K562 (cell line): ENCODE data around the gene DDX5. TPM values are rescaled to one million over a fixed set of nuclear protein-coding genes. Genes with fewer than 3 reads are reported as not detected.

Experiments used
- ATAC-seq: fragments of 200-7000 bp; cut with Tn5 transposase; 3 replicates; pipeline ENCODE4 v1.9.1; 2020; ENCODE audit warnings: moderate library complexity
- BruUV-seq: library from RNA; stranded (reverse); fragments of 400-500 nt; replicated peaks from 2 replicates; lab custom pipeline; 2021; lab: Mats Ljungman, UMichigan
- CTCF ChIA-PET: fragments of 300-600 bp; formaldehyde crosslinking; extraction: SDS; loops from one replicate; lab custom pipeline; 2021; ENCODE audit warnings: low intra/inter-chr PET ratio; lab: Yijun Ruan, JAX
- POLR2A ChIA-PET: fragments of 300-600, 350-650 bp; sonication (Branson Sonifier 250); formaldehyde crosslinking; extraction: SDS; loops from one replicate; lab custom pipeline; 2021; ENCODE audit warnings: antibody characterized with exemption, inconsistent platforms; lab: Yijun Ruan, JAX
- DNase-seq, 4 experiments: peaks; one replicate each; pipeline versions ENCODE4 v3.0.0 to v3.0.0-alpha.2; 2011 to 2018; ENCODE audit warnings: low spot score in 3 of 4, mixed read lengths in 3 of 4; ENCODE audit errors: extremely low read depth in 1 of 4
- FAIRE-seq: peaks from 2 replicates; lab custom pipeline; 2011; peaks lifted over from hg19 to GRCh38; lab: Jason Lieb, UNC
- H2AFZ ChIP-seq: 2 replicates; pipeline ENCODE4 v1.6.0; 2011; ENCODE audit warnings: low read depth, low read length, control low read depth, inconsistent platforms
- H3K27ac ChIP-seq: fragments of 200-600 bp; 3 replicates; pipeline ENCODE4 v1.8.0; 2011; ENCODE audit warnings: low read depth, mild to moderate bottlenecking, control low read depth, inconsistent platforms, low read length, moderate library complexity, mixed read lengths; ENCODE audit errors: extremely low read depth
- H3K27me3 ChIP-seq, 2 experiments: fragments of 300-600 bp in 1 of 2; 2 replicates in 1 of 2; 3 replicates in 1 of 2; pipeline versions ENCODE4 v1.6.0 to v1.8.0; 2011; ENCODE audit warnings: inconsistent platforms in 2 of 2, low read length in 2 of 2, mild to moderate bottlenecking in 1 of 2, mixed read lengths in 1 of 2, moderate library complexity in 1 of 2; ENCODE audit not compliant: control insufficient read depth in 2 of 2, insufficient read depth in 2 of 2
- H3K36me3 ChIP-seq: fragments of 300-600 bp; 3 replicates; pipeline ENCODE4 v1.8.0; 2011; ENCODE audit warnings: mild to moderate bottlenecking, low read length, inconsistent platforms; ENCODE audit not compliant: control insufficient read depth, insufficient read depth
- H3K4me1 ChIP-seq, 2 experiments: fragments of 200-600 bp in 1 of 2; replicated peaks in 1 of 2; 2 replicates in 1 of 2; 3 replicates in 1 of 2; pipeline versions ENCODE4 v1.5.1 to v1.8.0; 2011; ENCODE audit warnings: inconsistent platforms in 2 of 2, low read length in 2 of 2, mild to moderate bottlenecking in 1 of 2, mixed read lengths in 1 of 2, moderate library complexity in 1 of 2; ENCODE audit not compliant: control insufficient read depth in 2 of 2, insufficient read depth in 2 of 2
- H3K4me2 ChIP-seq: 2 replicates; pipeline ENCODE4 v1.6.1; 2011; ENCODE audit warnings: low read length, control low read depth, inconsistent platforms, mixed read lengths; ENCODE audit not compliant: insufficient read depth
- H3K4me3 ChIP-seq: fragments of 200-600 bp; sonication (generic), shearing (Covaris generic); 2 replicates; pipeline ENCODE4 v1.5.1; 2016; ENCODE audit warnings: control low read depth, inconsistent platforms
- H3K79me2 ChIP-seq: fragments of 200-600 bp; 3 replicates; pipeline ENCODE4 v1.8.0; 2011; ENCODE audit warnings: low read length, inconsistent platforms; ENCODE audit not compliant: control insufficient read depth, insufficient read depth
- H3K9ac ChIP-seq, 2 experiments: 2 replicates each; pipeline versions ENCODE4 v1.6.0 to v1.6.1; 2011; ENCODE audit warnings: low read depth in 2 of 2, low read length in 2 of 2, control low read depth in 1 of 2, inconsistent platforms in 1 of 2, mild to moderate bottlenecking in 1 of 2, mixed read lengths in 1 of 2; ENCODE audit not compliant: insufficient read depth in 1 of 2
- H3K9me1 ChIP-seq: one replicate; pipeline ENCODE4 v1.6.0; 2011; ENCODE audit warnings: inconsistent platforms, mild to moderate bottlenecking, low read length, moderate library complexity; ENCODE audit not compliant: control insufficient read depth, insufficient read depth
- H3K9me3 ChIP-seq: replicated peaks from 2 replicates; pipeline ENCODE4 v1.5.1; 2011; ENCODE audit warnings: low read depth, low read length, inconsistent platforms; ENCODE audit not compliant: control insufficient read depth, insufficient read depth
- H4K20me1 ChIP-seq: replicated peaks from 2 replicates; pipeline ENCODE4 v1.6.1; 2011; ENCODE audit warnings: low read length, inconsistent platforms, mixed read lengths; ENCODE audit not compliant: control insufficient read depth, insufficient read depth
- GTF2B ChIP-seq: IDR thresholded peaks from 2 replicates; pipeline ENCODE4 v1.6.1; 2011; ENCODE audit not compliant: insufficient read length; ENCODE audit errors: extremely low read depth
- KLF1 ChIP-seq: fragments of 450-650 bp; IDR thresholded peaks from 2 replicates; pipeline ENCODE4 v1.6.1; 2016; ENCODE audit warnings: missing genetic modification characterization, missing compliant biosample characterization
- MAFF ChIP-seq: IDR thresholded peaks from 2 replicates; pipeline ENCODE4 v1.6.1; 2012; ENCODE audit warnings: low read length, improper control_type of control experiment
- PHB ChIP-seq: fragments of 250-450 bp; sonication (Bioruptor Pico); IDR thresholded peaks from 2 replicates; pipeline ENCODE4 v1.5.0; 2021
- TAL1 ChIP-seq: fragments of 450-650 bp; IDR thresholded peaks from 2 replicates; pipeline ENCODE4 v1.6.1; 2016; ENCODE audit warnings: mild to moderate bottlenecking
- TOE1 ChIP-seq, 2 experiments: fragments of 450-650 bp in 1 of 2; sonication (generic) in 1 of 2; formaldehyde crosslinking in 1 of 2; IDR thresholded peaks; 2 replicates each; pipeline versions ENCODE4 v1.7.1 to v1.8.0; 2016 to 2022; ENCODE audit warnings: borderline replicate concordance in 2 of 2, mild to moderate bottlenecking in 2 of 2, antibody characterized with exemption in 1 of 2, inconsistent platforms in 1 of 2, low read depth in 1 of 2, missing genetic modification reagents in 1 of 2, moderate library complexity in 1 of 2
- WGBS: fragments of 100-300 bp; shearing (Covaris generic); methylation state at CpG from one replicate; pipeline ENCODE4 v1.1.6; 2016; ENCODE audit warnings: low coverage, mixed read lengths; ENCODE audit not compliant: insufficient coverage; ENCODE audit errors: missing lambda C conversion rate; 5-methylcytosine and 5-hydroxymethylcytosine counted together
- in situ Hi-C: fragments of 300-500 bp; cut with MboI; formaldehyde crosslinking; loops from 4 replicates; pipeline ENCODE4 v1.15.0; 2018; ENCODE audit warnings: inconsistent platforms, mixed read lengths
- intact Hi-C: fragments of 100-400 bp; cut with micrococcal nuclease; formaldehyde crosslinking; loops from 2 replicates; pipeline ENCODE4 v1.14.2; 2022
- polyA plus RNA-seq, 8 experiments: library from polyadenylated mRNA; depleted of rRNA in 4 of 8; stranded (reverse) in 5 of 8; unstranded in 3 of 8; fragments of >200 nt; fragmentation: Nextera tagmentation in 2 of 8; fragmentation: Illumina TruSeq in 1 of 8; extraction: Ambion mirVana in 2 of 8; extraction: Trizol in 1 of 8; gene quantifications; 2 replicates each; pipeline versions ENCODE4 v1.2.1 to v1.2.3, GENCODE V29; 2011 to 2014; ENCODE audit warnings: inconsistent platforms in 1 of 8, missing spikeins in 1 of 8
- total RNA-seq, 7 experiments: library from RNA; depleted of rRNA in 6 of 7; stranded (reverse); fragments of >200 nt in 6 of 7; fragmentation: Illumina TruSeq in 2 of 7; extraction: Trizol in 2 of 7; gene quantifications; 2 replicates each; pipeline versions ENCODE4 v1.2.1 to v1.2.3, GENCODE V29; 2011 to 2021; ENCODE audit warnings: low replicate concordance in 1 of 7

The DDX5 gene
- total and polyA plus RNA-seq, 9 of the 15 experiments (the other 6 are each of a cell fraction or from before 2014, with no cell fraction given), result 306 to 1,639 (median 604) TPM

- H3K9me1 ChIP-seq, result no peaks in the 10 kb centered on the region
- in situ Hi-C loops, result no loop called here
Observed at GRCh38 chr17:64508683-64509082, 2.6 kb upstream of the DDX5 start.

More at GRCh38 chr17:64508683-64509082, 2.6 kb upstream of the DDX5 start:
- FAIRE-seq (no peak), ATAC-seq (no peak), DNase-seq (no peak)
- no TSS peak for BruUV-seq
- H3K9ac ChIP-seq, result peak overlapping the region in 1 of 2 experiments; percentile 98; a peak in 1 of 4 replicates
- peak overlapping the region; percentile 77; the same call in 1 of the 2 replicates for H3K4me3 ChIP-seq
- H4K20me1 ChIP-seq, result peaks cover 23% of the 10 kb centered on the region
- CTCF ChIA-PET, result interaction anchor here (1.2 kb wide), 1 partner anchor 16 kb away, joined by 3 read pairs; no protein-coding TSS in a partner anchor
- H3K27me3 ChIP-seq, result no peaks in the 10 kb centered on the region
- WGBS, result 86% methylated on average over 2 of the region's 2 CpGs
- intact Hi-C loops, result loop anchor here (5.0 to 10.0 kb wide), 2 partner anchors 89 to 226 kb away; no protein-coding TSS in a partner anchor
- H3K36me3 ChIP-seq, result peaks cover 73% of the 10 kb centered on the region
- H3K27ac ChIP-seq, result no peak overlapping the region
- POLR2A ChIA-PET, result no interaction called here
- H3K9me3 ChIP-seq, result no peaks in the 10 kb centered on the region
- peaks cover 78% of the 10 kb centered on the region for H3K79me2 ChIP-seq
- H2AFZ ChIP-seq, result no peak overlapping the region
- peaks cover 6 to 13% of the 10 kb centered on the region in 2 experiments; a peak in 3 of 5 replicates for H3K4me1 ChIP-seq
- TF ChIP-seq MAFF (no peak), TAL1 (no peak), KLF1 (tag) (no peak), GTF2B (no peak), PHB (CRISPR knock-in tag) (no peak), TOE1 (IDR thresholded peaks at IDR 0.05; ENCODE audit: borderline replicate concordance) (no peak), TOE1 (CRISPR knock-in tag; IDR thresholded peaks at IDR 0.05; ENCODE audit: borderline replicate concordance, low read depth) (no peak)
- TF ChIP-seq, all 486 proteins: peak for 0
- peak overlapping the region; percentile 98; the same call in 1 of the 2 replicates for H3K4me2 ChIP-seq
